Activated naive CD4-positive, alpha-beta T cell treated with anti-CD3 and anti-CD28 coated beads, Interleukin-2, amount 50 U/mL, for 72 hours (primary cell): ENCODE measurements around the gene CAB39L. TPM values are rescaled to one million over a fixed set of nuclear protein-coding genes. Genes with fewer than 3 reads are reported as not detected.

Experiments used
- ATAC-seq, 2 donors: fragments of 150-1000 bp; cut with Tn5 transposase; 2 replicates each; pipeline ENCODE4 v1.10.0; 2021; ENCODE audit warnings: mild to moderate bottlenecking in 2 of 2, moderate library complexity in 2 of 2
- DNase-seq, 2 donors: peaks; one replicate each; pipeline ENCODE4 v3.0.0; 2021 to 2022; ENCODE audit warnings: low spot score in 2 of 2
- H3K27ac Mint-ChIP-seq, 2 donors: one replicate each; pipeline ENCODE4 v1.8.0; 2022; ENCODE audit warnings: mild to moderate bottlenecking in 2 of 2, mixed read lengths in 2 of 2
- H3K36me3 Mint-ChIP-seq, 2 donors: one replicate each; pipeline ENCODE4 v1.8.0; 2022; ENCODE audit warnings: mixed read lengths in 2 of 2
- H3K9me3 Mint-ChIP-seq, 2 donors: one replicate each; pipeline ENCODE4 v1.8.0; 2022; ENCODE audit warnings: mixed read lengths in 2 of 2
- total RNA-seq, 2 donors: library from RNA; stranded (reverse); gene quantifications; one replicate each; pipeline ENCODE4 v1.2.3, GENCODE V29; 2022

Gene CAB39L
- total RNA-seq, 2 donors from 2014 or later: 5.2 to 14.5 TPM

GRCh38 chr13:49417161-49417560 lies 26.7 kb downstream of the CAB39L start:
- DNase-seq (no peak), ATAC-seq (no peak)
- Mint-ChIP-seq H3K9me3 (no peaks in the 10 kb centered on the region), H3K27ac (no peak overlapping the region), H3K36me3 (no peaks in the 10 kb centered on the region)

GRCh38 chr13:49412749-49413148 lies 31.1 kb downstream of the CAB39L start:
- H3K9me3 Mint-ChIP-seq: no peaks in the 10 kb centered on the region
- DNase-seq (no peak), ATAC-seq (no peak)
- no peaks in the 10 kb centered on the region for H3K36me3 Mint-ChIP-seq
- H3K27ac Mint-ChIP-seq: no peak overlapping the region

DNA sequence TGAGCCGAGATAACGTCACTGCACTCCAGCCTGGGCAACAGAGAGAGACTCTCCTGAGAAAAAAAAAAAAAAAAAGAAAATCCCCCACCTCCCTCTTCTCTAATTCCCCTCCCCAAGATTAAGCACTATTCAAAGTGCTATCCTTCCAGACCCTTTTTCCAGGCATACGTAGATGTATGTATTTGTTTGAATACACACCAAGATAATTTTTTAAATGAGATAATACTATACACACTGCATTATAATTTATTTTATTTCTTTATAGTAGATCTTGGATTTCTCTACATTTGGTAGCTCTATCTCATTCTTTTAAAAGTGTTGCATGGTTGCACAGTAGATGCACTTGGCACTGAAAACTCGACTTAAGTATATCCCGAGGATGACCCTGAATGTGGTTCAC lies 32.5 kb downstream of the CAB39L start:
- ATAC-seq: no peak
- Mint-ChIP-seq H3K27ac (no peak overlapping the region), H3K36me3 (no peaks in the 10 kb centered on the region), H3K9me3 (no peaks in the 10 kb centered on the region)
- DNase-seq: no peak

GRCh38 chr13:49410477-49410876 lies 33.4 kb downstream of the CAB39L start:
- peaks cover 5% of the 10 kb centered on the region in 2 donors for H3K36me3 Mint-ChIP-seq
- no peak for DNase-seq
- H3K27ac Mint-ChIP-seq: no peak overlapping the region
- no peak for ATAC-seq
- H3K9me3 Mint-ChIP-seq: peaks cover 5% of the 10 kb centered on the region in 2 donors

DNA sequence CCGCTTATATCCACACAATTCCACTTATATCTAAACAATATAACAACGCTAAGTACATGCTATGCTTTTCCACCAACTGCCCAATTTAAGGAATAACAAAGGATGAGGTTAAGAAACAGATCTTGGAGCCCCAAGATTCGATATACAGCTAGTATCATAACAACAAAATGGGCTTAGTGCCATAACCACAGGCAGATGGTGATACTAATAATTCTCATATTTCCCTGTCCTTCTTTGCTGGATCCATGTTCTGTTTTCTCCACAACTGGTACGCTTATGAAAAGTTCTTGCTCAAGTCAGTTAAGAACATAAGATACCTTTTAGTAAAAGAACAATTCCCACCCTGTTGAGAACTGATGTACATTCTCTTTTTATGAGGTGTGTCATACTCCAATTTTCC lies 33.9 kb downstream of the CAB39L start:
- Mint-ChIP-seq H3K36me3 (peaks cover 10% of the 10 kb centered on the region in 2 donors), H3K9me3 (peaks cover 7 to 10% of the 10 kb centered on the region in 2 donors), H3K27ac (no peak overlapping the region)
- ATAC-seq (no peak), DNase-seq (no peak)

DNA sequence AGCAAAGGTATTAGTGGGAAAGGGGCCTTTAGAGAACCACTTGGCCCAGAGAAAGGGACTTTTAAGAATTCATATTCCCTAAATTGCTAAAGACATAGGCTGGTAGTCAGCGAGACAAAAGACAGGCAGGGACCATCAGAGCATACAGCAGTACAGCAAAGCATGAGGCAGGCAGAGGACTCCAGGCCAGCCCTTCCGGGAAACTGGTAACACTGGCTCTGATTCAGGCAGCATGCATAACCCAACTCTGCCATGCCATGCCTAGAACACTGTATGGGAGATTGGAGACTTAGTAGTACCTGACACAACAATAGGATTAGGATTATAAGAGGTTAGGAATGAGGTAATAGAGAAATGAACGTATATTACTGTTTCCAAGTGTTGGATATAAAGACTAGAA lies 34.9 kb downstream of the CAB39L start:
- H3K9me3 Mint-ChIP-seq: peaks cover 15 to 20% of the 10 kb centered on the region in 2 donors
- no peak for DNase-seq

GRCh38 chr13:49407936-49408335 lies 35.9 kb downstream of the CAB39L start:
- no peak overlapping the region for H3K27ac Mint-ChIP-seq
- DNase-seq: no peak
- ATAC-seq: no peak
- peaks cover 21 to 23% of the 10 kb centered on the region in 2 donors for H3K9me3 Mint-ChIP-seq
- H3K36me3 Mint-ChIP-seq: peaks cover 26% of the 10 kb centered on the region in 2 donors

More for the DNA sequence above, 34.9 kb downstream of the CAB39L start:
- Mint-ChIP-seq H3K27ac (no peak overlapping the region), H3K36me3 (peaks cover 20% of the 10 kb centered on the region in 2 donors)
- ATAC-seq: no peak

DNA sequence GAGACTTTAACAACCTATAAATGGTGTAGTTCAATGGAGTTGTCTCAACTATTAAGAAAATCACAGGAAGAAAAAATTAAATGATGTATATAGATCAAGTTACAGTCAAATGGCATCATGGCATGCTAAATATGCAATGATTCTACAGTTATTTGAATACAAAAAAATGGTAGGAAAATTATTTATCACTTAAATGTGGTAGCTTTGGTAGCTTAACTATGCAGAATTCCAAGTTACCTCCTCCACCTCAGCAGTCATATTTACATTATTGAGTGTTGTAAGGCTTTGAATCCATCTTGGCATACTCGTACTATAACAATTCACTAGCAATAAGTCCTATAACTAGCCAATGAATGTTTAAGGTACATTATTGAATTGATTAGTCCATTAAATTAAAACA lies 36.8 kb downstream of the CAB39L start:
- H3K9me3 Mint-ChIP-seq: peaks cover 21 to 23% of the 10 kb centered on the region in 2 donors
- no peak for ATAC-seq
- peaks cover 26% of the 10 kb centered on the region in 2 donors for H3K36me3 Mint-ChIP-seq
- DNase-seq: no peak
- no peak overlapping the region for H3K27ac Mint-ChIP-seq

DNA sequence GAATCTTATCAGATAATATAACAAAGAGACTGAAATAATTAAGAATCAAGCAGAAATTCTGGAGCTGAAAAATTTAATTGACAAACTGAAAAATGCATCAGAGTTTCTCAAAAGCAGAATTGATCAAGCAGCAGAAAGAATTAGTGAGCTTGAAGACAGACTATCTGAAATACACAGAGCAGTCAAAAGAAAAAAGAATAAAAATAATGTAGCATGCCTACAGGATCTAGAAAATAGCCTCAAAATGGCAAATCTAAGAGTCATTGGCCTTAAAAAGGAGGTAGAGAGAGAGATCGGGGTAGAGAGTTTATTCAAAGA lies 39.2 kb downstream of the CAB39L start:
- ATAC-seq (no peak), DNase-seq (no peak)
- peaks cover 26% of the 10 kb centered on the region in 2 donors for H3K36me3 Mint-ChIP-seq
- H3K9me3 Mint-ChIP-seq: peaks cover 21 to 23% of the 10 kb centered on the region in 2 donors
- H3K27ac Mint-ChIP-seq: no peak overlapping the region

DNA sequence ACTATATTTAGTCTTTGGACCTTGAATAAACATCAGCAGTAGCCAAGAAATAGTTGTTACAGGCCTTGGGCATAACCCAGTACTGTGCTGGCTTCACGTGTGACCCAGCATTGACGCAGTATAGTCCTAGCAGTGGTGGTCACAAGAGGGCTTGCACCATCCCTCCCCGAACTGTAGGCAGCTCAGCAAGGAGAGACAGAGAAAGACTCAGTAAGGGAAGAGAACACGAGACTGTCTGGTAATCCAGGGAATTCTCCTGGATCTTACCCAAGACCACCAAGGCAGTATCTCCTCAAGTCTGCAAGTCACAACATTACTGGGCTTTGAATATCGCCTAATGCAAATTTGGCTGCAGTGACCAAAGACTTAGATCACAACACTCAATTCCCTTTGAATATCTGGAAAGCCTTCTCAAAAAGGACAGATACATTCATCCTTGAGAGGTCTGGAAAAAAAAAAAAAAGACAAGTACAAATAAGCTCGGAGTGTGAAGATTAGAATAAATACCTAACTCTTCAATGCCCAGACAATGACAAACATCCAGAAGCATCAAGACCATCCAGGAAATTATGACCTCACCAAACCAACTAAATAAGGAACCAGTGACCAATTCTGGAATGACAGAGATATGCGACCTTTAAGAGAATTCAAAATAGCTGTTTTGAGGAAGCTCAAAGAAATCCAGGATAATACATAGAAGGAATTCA lies 39.7 kb downstream of the CAB39L start:
- no peak for ATAC-seq
- Mint-ChIP-seq H3K9me3 (peaks cover 21 to 23% of the 10 kb centered on the region in 2 donors), H3K36me3 (peaks cover 26% of the 10 kb centered on the region in 2 donors), H3K27ac (no peak overlapping the region)
- no peak for DNase-seq

- Mint-ChIP-seq H3K36me3 (peaks cover 26% of the 10 kb centered on the region in 2 donors), H3K27ac (no peak overlapping the region), H3K9me3 (peaks cover 21 to 23% of the 10 kb centered on the region in 2 donors)
- DNase-seq: no peak
- ATAC-seq: no peak
Measured at GRCh38 chr13:49400755-49401659, 42.9 kb downstream of the CAB39L start.

DNA sequence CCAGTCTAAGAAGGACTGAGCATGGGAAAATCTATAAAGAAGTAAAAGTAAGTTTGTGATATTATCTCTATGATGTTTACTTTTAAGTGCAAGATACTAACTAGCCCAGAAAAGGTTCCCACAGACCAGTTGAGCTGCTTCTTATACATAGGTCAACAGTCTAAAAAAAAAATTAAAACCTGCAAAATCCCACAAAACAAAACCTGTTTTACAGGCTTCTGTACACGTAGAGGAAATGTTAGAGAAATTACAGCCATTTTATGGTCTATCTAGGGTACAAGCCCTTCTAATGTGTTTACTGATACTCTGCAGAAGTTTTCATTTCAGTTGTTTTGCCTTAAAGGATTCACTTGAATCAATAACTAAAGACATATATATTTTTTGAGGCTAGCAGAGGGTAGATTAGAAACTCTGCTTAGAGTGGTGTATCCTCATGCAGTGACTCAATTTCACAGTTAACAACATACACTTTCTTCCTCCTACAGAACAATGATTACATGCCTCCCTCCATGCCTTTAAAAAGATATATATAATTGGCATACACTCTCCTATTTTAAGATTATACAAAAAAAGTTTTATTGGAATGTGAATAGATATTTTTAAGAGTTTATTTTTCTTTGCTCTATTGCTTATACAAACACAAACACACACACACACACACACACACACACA lies 43.9 kb downstream of the CAB39L start:
- H3K9me3 Mint-ChIP-seq: peaks cover 12 to 13% of the 10 kb centered on the region in 2 donors
- no peak overlapping the region for H3K27ac Mint-ChIP-seq
- H3K36me3 Mint-ChIP-seq: peaks cover 16% of the 10 kb centered on the region in 2 donors
- DNase-seq: no peak
- ATAC-seq: no peak

DNA sequence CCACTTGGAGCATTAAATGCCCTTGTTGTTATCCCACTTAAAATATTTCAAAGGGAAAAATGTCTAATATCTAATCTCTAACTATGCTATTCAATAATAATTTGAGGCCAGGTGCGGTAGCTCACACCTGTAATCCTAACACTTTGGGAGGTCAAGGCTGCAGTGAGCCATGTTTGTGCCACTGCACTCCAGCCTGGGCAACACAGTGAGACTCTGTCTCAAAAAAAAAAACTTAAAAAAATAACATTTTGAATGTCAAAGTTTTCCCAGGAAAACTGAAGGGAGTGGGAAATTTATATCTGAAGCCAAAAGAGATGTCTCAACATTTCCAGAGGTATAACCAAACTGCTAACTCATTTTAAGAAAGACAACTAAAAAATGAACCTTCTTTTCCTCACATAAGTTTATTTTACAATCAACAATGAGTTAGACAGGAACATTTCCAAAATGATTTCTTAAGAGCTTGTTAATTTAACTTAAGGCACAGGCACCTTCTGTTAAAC lies 47.9 kb downstream of the CAB39L start:
- no peaks in the 10 kb centered on the region for H3K9me3 Mint-ChIP-seq
- ATAC-seq (no peak), DNase-seq (no peak)

DNA sequence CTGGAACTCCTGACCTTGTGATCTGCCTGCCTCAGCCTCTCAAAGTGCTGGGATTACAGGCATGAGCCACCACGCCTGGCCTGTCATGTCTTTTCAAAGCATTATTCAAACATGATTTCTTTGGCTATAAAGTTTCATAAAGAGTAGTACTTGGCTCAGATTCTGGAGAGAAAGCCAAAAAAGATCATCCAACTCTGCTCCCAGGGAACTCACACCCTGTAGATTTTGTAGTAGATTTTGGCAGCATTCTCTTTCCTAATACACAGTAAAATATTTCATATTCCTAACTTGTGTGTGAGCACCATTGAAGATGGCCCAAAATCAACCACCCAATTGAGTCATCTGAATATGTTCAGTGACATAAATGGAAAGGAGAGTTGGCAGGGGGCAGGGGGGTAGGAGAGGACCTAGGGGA lies 48.4 kb downstream of the CAB39L start:
- no peaks in the 10 kb centered on the region for H3K36me3 Mint-ChIP-seq
- ATAC-seq (no peak), DNase-seq (no peak)
- H3K27ac Mint-ChIP-seq: no peak overlapping the region
- H3K9me3 Mint-ChIP-seq: no peaks in the 10 kb centered on the region

More for the DNA sequence above, 47.9 kb downstream of the CAB39L start:
- no peaks in the 10 kb centered on the region for H3K36me3 Mint-ChIP-seq
- no peak overlapping the region for H3K27ac Mint-ChIP-seq

- peaks cover 0 to 8% of the 10 kb centered on the region in 2 donors for H3K36me3 Mint-ChIP-seq
- DNase-seq (no peak), ATAC-seq (no peak)
- no peaks in the 10 kb centered on the region for H3K9me3 Mint-ChIP-seq
- no peak overlapping the region for H3K27ac Mint-ChIP-seq
Measured at GRCh38 chr13:49388091-49388635, 55.7 kb downstream of the CAB39L start.

GRCh38 chr13:49386664-49387063 lies 57.2 kb downstream of the CAB39L start:
- no peak overlapping the region for H3K27ac Mint-ChIP-seq
- no peaks in the 10 kb centered on the region for H3K9me3 Mint-ChIP-seq
- DNase-seq: no peak
- ATAC-seq: no peak
- H3K36me3 Mint-ChIP-seq: peaks cover 0 to 8% of the 10 kb centered on the region in 2 donors

GRCh38 chr13:49376121-49376520 lies 67.7 kb downstream of the CAB39L start:
- Mint-ChIP-seq H3K9me3 (no peaks in the 10 kb centered on the region), H3K36me3 (no peaks in the 10 kb centered on the region), H3K27ac (no peak overlapping the region)
- ATAC-seq (no peak), DNase-seq (no peak)
